ENCODE measurements around the gene NEURL1. TPM values are rescaled to one million over a fixed set of nuclear protein-coding genes. Genes with fewer than 3 reads are reported as not detected.

The NEURL1 gene
- total and polyA plus RNA-seq, 2 donors (not counting 1 experiment from before 2014, with no cell fraction given) = 0.30 to 0.57 TPM

DNA sequence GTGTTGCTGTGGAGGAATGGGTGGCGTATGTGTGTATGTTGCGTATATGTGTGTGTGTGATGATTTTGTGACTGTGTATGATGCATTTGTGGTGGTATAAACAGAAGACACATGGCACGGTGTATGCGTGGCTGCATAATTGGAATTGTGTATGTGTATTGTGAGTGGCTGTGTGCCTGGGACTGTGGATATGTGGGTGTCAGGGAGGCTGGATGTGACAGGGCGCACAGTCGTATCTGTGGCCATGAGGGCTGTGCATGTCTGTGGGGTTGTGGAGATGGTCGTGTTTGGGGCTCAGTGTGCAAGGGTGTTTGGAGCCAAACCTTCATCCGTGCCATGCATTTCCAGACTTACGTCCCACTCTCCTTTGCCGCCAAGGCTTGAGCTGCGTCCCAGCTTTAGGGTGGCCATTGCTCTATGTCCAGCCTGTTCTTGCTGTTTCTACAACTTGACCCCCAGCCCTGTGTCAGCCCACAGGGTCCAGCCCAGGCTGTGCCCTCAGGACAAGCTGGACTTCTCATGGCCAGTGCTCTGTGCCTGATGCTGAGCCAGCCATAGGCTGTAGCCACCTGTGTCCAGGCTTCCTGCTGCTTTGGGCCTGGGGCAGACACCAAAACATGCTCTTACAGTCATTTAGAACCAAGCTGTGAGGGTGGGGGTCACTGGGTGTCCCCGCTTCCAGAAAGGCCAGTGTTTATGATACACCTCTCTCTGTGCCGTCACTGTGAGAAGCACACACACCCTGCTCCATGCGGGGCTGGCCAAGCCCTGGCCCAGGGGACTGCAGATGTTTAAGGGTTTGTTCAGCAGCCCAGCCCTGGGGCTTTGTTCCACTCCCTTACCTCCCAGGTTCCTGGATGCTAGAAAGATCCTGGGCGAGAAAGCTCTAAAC lies 127.6 kb downstream of the NEURL1 start:
- Histone ChIP-seq H3K27me3 (replicated peaks in 1 of 4; ENCODE audit: control extremely low read depth in 1 of 4, control insufficient read depth in 3 of 4, insufficient read depth in 4 of 4, low read length in 3 of 4) (no peaks in the 10 kb centered on the region), H2AFZ (ENCODE audit: insufficient read depth, low read depth, low read length, poor library complexity, severe bottlenecking) (no peak overlapping the region), H3K4me3 (ENCODE audit: control extremely low read depth in 1 of 5, extremely low read depth in 1 of 5, insufficient read depth in 1 of 5, low read depth in 2 of 5, low read length in 4 of 5) (no peak overlapping the region), H3K9ac (ENCODE audit: low read length) (no peak overlapping the region), H4K20me1 (ENCODE audit: control insufficient read depth, insufficient read depth, low read length, poor library complexity, severe bottlenecking) (no peaks in the 10 kb centered on the region), H3K36me3 (replicated peaks in 1 of 2; ENCODE audit: control extremely low read depth in 1 of 2, control insufficient read depth in 1 of 2, extremely low read depth in 1 of 2, insufficient read depth in 2 of 2, low read length in 1 of 2) (peaks cover 0 to 4% of the 10 kb centered on the region in 2 experiments), H3K79me2 (ENCODE audit: control insufficient read depth, insufficient read depth, low read length) (no peaks in the 10 kb centered on the region), H3K4me1 (ENCODE audit: control insufficient read depth in 2 of 2, insufficient read depth in 2 of 2, low read length in 2 of 2) (no peaks in the 10 kb centered on the region), H3K27ac (ENCODE audit: low read length in 2 of 2) (no peak overlapping the region), H3K9me3 (ENCODE audit: control extremely low read depth in 1 of 3, control insufficient read depth in 2 of 3, insufficient read depth in 1 of 3, low read length in 2 of 3) (no peaks in the 10 kb centered on the region), H3K4me2 (replicated peaks; ENCODE audit: low read depth, low read length, poor library complexity, severe bottlenecking) (no peak overlapping the region)
- Mint-ChIP-seq H3K27me3 (no peaks in the 10 kb centered on the region), H3K4me1 (no peaks in the 10 kb centered on the region), H3K4me3 (no peak overlapping the region), H3K9me3 (ENCODE audit: insufficient read depth) (no peaks in the 10 kb centered on the region), H3K27ac (no peak overlapping the region)
- ChIA-PET POLR2A (interaction anchor here (0.5 kb wide), 1 partner anchor 12 kb away, joined by 4 read pairs; no protein-coding TSS in a partner anchor), CTCF (interaction anchor here (2.1 kb wide), 1 partner anchor 65 kb away, joined by 5 read pairs; no protein-coding TSS in a partner anchor)
- DNase-seq (no peak), ATAC-seq (ENCODE audit: low read depth) (no peak)
- TF ChIP-seq EZH2 (IDR thresholded peaks at IDR 0.05; ENCODE audit: borderline replicate concordance, insufficient read depth, low read depth, low read length, poor library complexity, severe bottlenecking) = no peak
- TF ChIP-seq, protein P1, sequence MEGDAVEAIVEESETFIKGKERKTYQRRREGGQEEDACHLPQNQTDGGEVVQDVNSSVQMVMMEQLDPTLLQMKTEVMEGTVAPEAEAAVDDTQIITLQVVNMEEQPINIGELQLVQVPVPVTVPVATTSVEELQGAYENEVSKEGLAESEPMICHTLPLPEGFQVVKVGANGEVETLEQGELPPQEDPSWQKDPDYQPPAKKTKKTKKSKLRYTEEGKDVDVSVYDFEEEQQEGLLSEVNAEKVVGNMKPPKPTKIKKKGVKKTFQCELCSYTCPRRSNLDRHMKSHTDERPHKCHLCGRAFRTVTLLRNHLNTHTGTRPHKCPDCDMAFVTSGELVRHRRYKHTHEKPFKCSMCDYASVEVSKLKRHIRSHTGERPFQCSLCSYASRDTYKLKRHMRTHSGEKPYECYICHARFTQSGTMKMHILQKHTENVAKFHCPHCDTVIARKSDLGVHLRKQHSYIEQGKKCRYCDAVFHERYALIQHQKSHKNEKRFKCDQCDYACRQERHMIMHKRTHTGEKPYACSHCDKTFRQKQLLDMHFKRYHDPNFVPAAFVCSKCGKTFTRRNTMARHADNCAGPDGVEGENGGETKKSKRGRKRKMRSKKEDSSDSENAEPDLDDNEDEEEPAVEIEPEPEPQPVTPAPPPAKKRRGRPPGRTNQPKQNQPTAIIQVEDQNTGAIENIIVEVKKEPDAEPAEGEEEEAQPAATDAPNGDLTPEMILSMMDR (IDR thresholded peaks at IDR 0.05) = no peak
- intact Hi-C loops (cut with micrococcal nuclease) = no loop called here
- WGBS (ENCODE audit: insufficient coverage) = 96% methylated on average over 15 of the region's 15 CpGs

DNA sequence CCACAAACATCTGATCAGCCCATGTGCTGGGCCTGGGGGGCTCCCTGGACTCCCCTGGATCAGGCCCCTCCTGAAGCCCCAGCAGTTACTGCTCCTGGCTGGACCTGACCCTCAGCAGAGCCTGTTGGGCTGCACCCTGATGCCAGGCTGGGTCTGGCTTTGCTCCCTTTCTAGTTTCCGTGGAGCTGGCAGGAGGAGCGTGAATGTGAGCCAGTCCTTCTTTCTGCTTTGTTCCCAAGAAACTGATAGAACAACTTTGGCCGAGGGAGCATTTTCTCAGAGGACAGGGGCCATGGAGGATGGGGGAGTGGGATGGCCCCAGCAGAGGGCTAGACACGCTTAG lies 128.2 kb downstream of the NEURL1 start:
- no peaks in the 10 kb centered on the region for H4K20me1 ChIP-seq (ENCODE audit: control insufficient read depth, insufficient read depth, low read length, poor library complexity, severe bottlenecking)
- no peaks in the 10 kb centered on the region for H3K27me3 ChIP-seq (replicated peaks in 1 of 4; ENCODE audit: control extremely low read depth in 1 of 4, control insufficient read depth in 3 of 4, insufficient read depth in 4 of 4, low read length in 3 of 4)
- H3K9me3 Mint-ChIP-seq (ENCODE audit: insufficient read depth) = no peaks in the 10 kb centered on the region
- 95% methylated on average over 4 of the region's 4 CpGs for WGBS (ENCODE audit: insufficient coverage)
- no peak overlapping the region for H3K27ac ChIP-seq (ENCODE audit: low read length in 2 of 2)
- POLR2A ChIA-PET = no interaction called here
- H3K9ac ChIP-seq (ENCODE audit: low read length) = no peak overlapping the region
- TF ChIP-seq EZH2 (IDR thresholded peaks at IDR 0.05; ENCODE audit: borderline replicate concordance, insufficient read depth, low read depth, low read length, poor library complexity, severe bottlenecking) = no peak
- TF ChIP-seq, protein P1 (IDR thresholded peaks at IDR 0.05) = no peak
- H3K27ac Mint-ChIP-seq = no peak overlapping the region
- no peaks in the 10 kb centered on the region for H3K4me1 ChIP-seq (ENCODE audit: control insufficient read depth in 2 of 2, insufficient read depth in 2 of 2, low read length in 2 of 2)
- no peaks in the 10 kb centered on the region for H3K4me1 Mint-ChIP-seq
- CTCF ChIA-PET = no interaction called here
- peaks cover 0 to 5% of the 10 kb centered on the region in 2 experiments for H3K36me3 ChIP-seq (replicated peaks in 1 of 2; ENCODE audit: control extremely low read depth in 1 of 2, control insufficient read depth in 1 of 2, extremely low read depth in 1 of 2, insufficient read depth in 2 of 2, low read length in 1 of 2)
- no peaks in the 10 kb centered on the region for H3K79me2 ChIP-seq (ENCODE audit: control insufficient read depth, insufficient read depth, low read length)
- no peak overlapping the region for H3K4me2 ChIP-seq (replicated peaks; ENCODE audit: low read depth, low read length, poor library complexity, severe bottlenecking)
- ATAC-seq (ENCODE audit: low read depth) (no peak), DNase-seq (no peak)
- no peak overlapping the region for H2AFZ ChIP-seq (ENCODE audit: insufficient read depth, low read depth, low read length, poor library complexity, severe bottlenecking)
- H3K9me3 ChIP-seq (ENCODE audit: control extremely low read depth in 1 of 3, control insufficient read depth in 2 of 3, insufficient read depth in 1 of 3, low read length in 2 of 3) = no peaks in the 10 kb centered on the region
- no peak overlapping the region for H3K4me3 Mint-ChIP-seq
- intact Hi-C loops (cut with micrococcal nuclease) = no loop called here
- no peaks in the 10 kb centered on the region for H3K27me3 Mint-ChIP-seq
- no peak overlapping the region for H3K4me3 ChIP-seq (ENCODE audit: control extremely low read depth in 1 of 5, extremely low read depth in 1 of 5, insufficient read depth in 1 of 5, low read depth in 2 of 5, low read length in 4 of 5)
